ENCODE measurements around the gene CD2BP2.

DNA sequence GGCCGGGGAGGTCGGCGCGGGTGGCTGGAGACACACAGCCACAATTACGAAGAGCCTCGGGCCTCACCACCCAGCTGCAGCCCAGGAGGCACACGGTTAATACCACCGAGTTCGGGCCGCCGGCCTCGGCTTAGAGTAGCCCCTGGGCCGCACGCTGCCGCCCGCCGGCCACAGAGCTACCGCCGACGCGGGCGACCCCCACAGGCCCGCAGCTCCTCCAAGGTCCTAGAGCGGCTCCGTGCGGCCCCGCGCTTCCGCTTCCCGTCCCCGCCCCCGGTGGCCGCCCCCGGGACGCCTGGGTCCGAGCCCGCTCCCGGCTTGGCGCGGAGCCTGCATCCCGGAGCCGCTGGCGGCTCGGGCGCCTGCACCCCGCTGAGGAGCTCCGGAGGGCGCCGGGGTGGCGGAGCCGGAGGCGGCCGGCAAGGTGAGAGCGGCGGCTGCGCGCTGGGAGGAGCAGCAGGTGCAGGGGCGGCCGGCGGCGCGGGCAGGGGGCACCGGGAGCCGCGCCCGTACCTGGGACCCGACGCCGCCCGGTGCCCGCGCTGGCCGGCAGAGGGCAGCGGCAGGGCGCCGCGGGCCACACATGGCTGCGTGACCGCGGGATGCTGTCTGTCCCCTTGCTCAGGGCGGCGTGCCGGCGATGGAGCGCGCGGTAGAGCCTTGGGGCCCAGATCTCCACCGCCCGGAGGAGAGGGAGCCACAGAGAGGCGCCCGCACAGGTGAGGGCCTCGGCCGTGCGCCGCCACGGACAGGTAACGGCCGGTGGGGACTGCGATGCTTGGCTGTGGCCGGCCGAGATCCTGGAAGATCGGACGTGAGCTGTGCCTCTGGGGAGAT, 40.3 kb upstream of the CD2BP2 start, which contains the start of gene ZNF48:
- TF ChIP-seq POLR2A (IDR thresholded peaks at IDR 0.05) (peak; percentile 28 to 44), CTCF (IDR thresholded peaks at IDR 0.05) (peak in 5 of 6 experiments; percentile 18 to 76 (median 64))
